Ascending aorta (tissue), 2 donors: ENCODE measurements around the gene SLCO2A1. TPM values are rescaled to one million over a fixed set of nuclear protein-coding genes. Genes with fewer than 3 reads are reported as not detected.

Source experiments
- DNase-seq, 2 donors: peaks; one replicate each; pipeline ENCODE4 v3.0.0-alpha.2; 2019; ENCODE audit warnings: low spot score in 2 of 2
- H3K27ac ChIP-seq, 2 donors: fragments of 200-600 bp; sonication (generic); one replicate each; pipeline ENCODE4 v1.5.1; 2016 to 2017; ENCODE audit warnings: mild to moderate bottlenecking in 1 of 2
- H3K27me3 ChIP-seq: fragments of 200-600 bp; sonication (generic); one replicate; pipeline ENCODE4 v1.5.1; 2017
- H3K36me3 ChIP-seq, 2 donors: fragments of 200-600 bp; sonication (generic); one replicate each; pipeline ENCODE4 v1.5.1; 2016
- H3K4me1 ChIP-seq, 2 donors: fragments of 200-600 bp; sonication (generic); one replicate each; pipeline ENCODE4 v1.5.1; 2016 to 2017; ENCODE audit warnings: mild to moderate bottlenecking in 1 of 2
- H3K4me3 ChIP-seq, 2 donors: fragments of 200-600 bp; sonication (generic); one replicate each; pipeline ENCODE4 v1.5.1; 2016 to 2017; ENCODE audit warnings: mild to moderate bottlenecking in 1 of 2
- H3K9me3 ChIP-seq, 2 donors: fragments of 200-600 bp; sonication (generic); one replicate each; pipeline ENCODE4 v1.5.1; 2016
- intact Hi-C: fragments of 100-400 bp; cut with DNase I; formaldehyde crosslinking; loops from one replicate; pipeline ENCODE4 v1.15.1; 2023
- total RNA-seq: library from RNA; depleted of rRNA; stranded (reverse); fragments of >200 nt; gene quantifications from one replicate; pipeline ENCODE4 v1.1.0, GENCODE V29; 2016
- TF ChIP-seq, protein P1 (sequence below), 3 experiments: fragments of 200-600 bp in 2 of 3; fragments of 450-650 bp in 1 of 3; sonication (generic) in 2 of 3; IDR thresholded peaks; one replicate each; pipeline ENCODE4 v1.5.1; 2016 to 2019; ENCODE audit warnings: antibody characterized with exemption in 3 of 3, mild to moderate bottlenecking in 1 of 3, moderate library complexity in 1 of 3

SLCO2A1 gene
- total RNA-seq, 1 donor from 2014 or later = 111 TPM

DNA sequence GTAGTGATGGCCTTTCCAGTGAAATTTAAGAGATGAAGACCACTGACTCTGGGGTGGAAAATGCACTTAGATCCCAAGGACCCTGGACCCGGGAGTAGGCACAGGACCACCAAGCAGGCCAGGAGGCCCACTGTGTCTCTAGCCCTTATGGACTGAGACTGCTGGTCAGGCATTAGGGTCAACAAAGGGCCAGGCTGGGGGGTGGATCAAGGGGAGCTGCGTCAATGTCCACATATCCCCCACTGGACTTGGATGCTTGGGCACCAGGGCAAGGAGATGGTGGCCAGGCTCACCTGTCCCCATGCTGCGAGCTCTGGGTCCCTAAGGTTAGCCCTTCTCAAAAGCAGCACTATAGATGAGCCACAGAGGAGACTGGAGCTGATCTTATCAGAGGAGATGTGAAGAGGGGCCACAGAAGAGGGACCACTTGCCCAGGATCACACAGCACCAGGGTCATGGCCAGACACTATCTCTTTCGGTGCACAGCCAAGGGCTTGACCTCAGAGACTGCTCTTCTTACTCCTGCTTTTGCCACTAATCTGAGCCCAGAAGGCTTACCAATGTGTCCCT is 148.8 kb downstream of the SLCO2A1 start:
- TF ChIP-seq, protein P1, sequence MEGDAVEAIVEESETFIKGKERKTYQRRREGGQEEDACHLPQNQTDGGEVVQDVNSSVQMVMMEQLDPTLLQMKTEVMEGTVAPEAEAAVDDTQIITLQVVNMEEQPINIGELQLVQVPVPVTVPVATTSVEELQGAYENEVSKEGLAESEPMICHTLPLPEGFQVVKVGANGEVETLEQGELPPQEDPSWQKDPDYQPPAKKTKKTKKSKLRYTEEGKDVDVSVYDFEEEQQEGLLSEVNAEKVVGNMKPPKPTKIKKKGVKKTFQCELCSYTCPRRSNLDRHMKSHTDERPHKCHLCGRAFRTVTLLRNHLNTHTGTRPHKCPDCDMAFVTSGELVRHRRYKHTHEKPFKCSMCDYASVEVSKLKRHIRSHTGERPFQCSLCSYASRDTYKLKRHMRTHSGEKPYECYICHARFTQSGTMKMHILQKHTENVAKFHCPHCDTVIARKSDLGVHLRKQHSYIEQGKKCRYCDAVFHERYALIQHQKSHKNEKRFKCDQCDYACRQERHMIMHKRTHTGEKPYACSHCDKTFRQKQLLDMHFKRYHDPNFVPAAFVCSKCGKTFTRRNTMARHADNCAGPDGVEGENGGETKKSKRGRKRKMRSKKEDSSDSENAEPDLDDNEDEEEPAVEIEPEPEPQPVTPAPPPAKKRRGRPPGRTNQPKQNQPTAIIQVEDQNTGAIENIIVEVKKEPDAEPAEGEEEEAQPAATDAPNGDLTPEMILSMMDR (IDR thresholded peaks at IDR 0.05) = no peak
- Histone ChIP-seq H3K27ac (no peak overlapping the region), H3K4me3 (no peak overlapping the region), H3K27me3 (no peaks in the 10 kb centered on the region), H3K4me1 (no peaks in the 10 kb centered on the region), H3K36me3 (no peaks in the 10 kb centered on the region), H3K9me3 (peaks cover 0 to 18% of the 10 kb centered on the region in 2 donors)
- DNase-seq = peak in 1 of 2 donors; percentile 24
- intact Hi-C loops = no loop called here

DNA sequence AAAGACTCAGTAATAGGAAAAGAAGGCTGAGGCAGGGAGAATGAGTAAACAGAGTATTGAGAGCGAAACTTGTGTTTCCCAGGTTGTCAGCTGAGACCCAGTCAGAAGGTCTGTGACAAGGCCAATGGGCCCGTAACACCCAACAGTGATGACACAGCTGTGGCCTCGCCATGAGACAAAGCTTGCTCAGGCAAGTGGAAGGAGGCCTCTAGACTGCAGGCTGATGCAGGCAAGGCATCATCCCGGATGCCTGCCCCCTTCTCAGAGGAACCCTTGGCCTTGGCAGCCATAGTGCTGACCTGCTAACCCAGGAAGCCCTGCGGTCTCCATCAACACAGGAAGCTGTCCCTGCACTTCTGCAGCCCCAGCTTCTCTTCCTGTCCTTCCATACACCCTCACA is 149.4 kb downstream of the SLCO2A1 start:
- Histone ChIP-seq H3K36me3 (no peaks in the 10 kb centered on the region), H3K27ac (no peak overlapping the region), H3K4me3 (no peak overlapping the region), H3K27me3 (no peaks in the 10 kb centered on the region), H3K9me3 (peaks cover 0 to 18% of the 10 kb centered on the region in 2 donors), H3K4me1 (no peaks in the 10 kb centered on the region)
- peak in 1 of 2 donors; percentile 39 for DNase-seq
- intact Hi-C loops = no loop called here
- TF ChIP-seq, protein P1 (IDR thresholded peaks at IDR 0.05) = no peak

DNA sequence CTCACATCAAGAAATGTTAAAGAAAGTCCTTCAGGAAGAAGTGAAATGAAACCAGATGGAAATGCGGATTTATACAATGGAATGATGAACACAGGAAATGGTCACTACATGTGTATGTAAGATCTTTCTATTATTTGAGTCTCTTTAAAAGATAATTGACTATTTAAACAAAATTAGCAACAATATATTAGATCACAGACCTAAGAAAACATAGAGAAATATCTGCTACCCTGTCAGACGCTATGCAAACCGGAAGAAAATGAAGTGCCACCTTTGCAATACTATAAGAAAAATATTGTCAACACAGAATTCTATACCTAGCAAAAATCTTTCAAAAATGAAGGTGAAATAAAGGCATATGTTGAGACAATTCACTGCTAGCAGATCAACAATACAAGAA is 151.2 kb downstream of the SLCO2A1 start:
- DNase-seq = no peak
- H3K27me3 ChIP-seq = no peaks in the 10 kb centered on the region
- intact Hi-C loops = no loop called here
- TF ChIP-seq, protein P1 (IDR thresholded peaks at IDR 0.05) = no peak
- H3K4me1 ChIP-seq = no peaks in the 10 kb centered on the region
- no peaks in the 10 kb centered on the region for H3K36me3 ChIP-seq
- peaks cover 0 to 18% of the 10 kb centered on the region in 2 donors for H3K9me3 ChIP-seq
- H3K27ac ChIP-seq = no peak overlapping the region
- no peak overlapping the region for H3K4me3 ChIP-seq

Other genes with a start within 250 kb of the SLCO2A1 start
- 16.1 TPM for gene SRPRB, start 224.1 kb downstream of the SLCO2A1 start, total RNA-seq
- 0.75 TPM for gene RAB6B, start 134.0 kb downstream of the SLCO2A1 start, total RNA-seq
- gene RYK, start 220.9 kb upstream of the SLCO2A1 start, total RNA-seq = 13.5 TPM